ENCODE data around the gene TAOK3.

- TF ChIP-seq CTCF (IDR thresholded peaks at IDR 0.05; ENCODE audit: low read depth, low read length, missing input control) (no peak), REST (IDR thresholded peaks at IDR 0.05) (no peak), GABPA (IDR thresholded peaks at IDR 0.05 in 1 of 2, conservative IDR thresholded peaks at IDR 0.05 in 1 of 2) (no peak), EGR1 (IDR thresholded peaks at IDR 0.05; ENCODE audit: low read depth in 2 of 2) (no peak), YY1 (IDR thresholded peaks at IDR 0.05) (no peak)
Measured at GRCh38 chr12:118219106-118219505, 153.6 kb downstream of the TAOK3 start.
